GM12878 (cell line): Measurements from ENCODE around the gene NPTX1. TPM values are rescaled to one million over a fixed set of nuclear protein-coding genes. Genes with fewer than 3 reads are reported as not detected.

Experiments used
- ETV6 ChIP-seq, 2 experiments: fragments of 450-650 bp in 1 of 2; IDR thresholded peaks in 1 of 2; conservative IDR thresholded peaks in 1 of 2; 2 replicates each; pipeline ENCODE4 v1.6.1; 2014; ENCODE audit warnings: antibody characterized with exemption in 1 of 2, borderline replicate concordance in 1 of 2, low read depth in 1 of 2, mild to moderate bottlenecking in 1 of 2, moderate library complexity in 1 of 2
- IRF3 ChIP-seq: fragments of 450-650 bp; IDR thresholded peaks from 2 replicates; pipeline ENCODE4 v1.6.1; 2014; ENCODE audit warnings: mild to moderate bottlenecking
- JUND ChIP-seq: IDR thresholded peaks from 2 replicates; pipeline ENCODE4 v1.6.1; 2012; ENCODE audit warnings: low read depth, mild to moderate bottlenecking, low read length, improper control_type of control experiment, moderate library complexity
- POLR2AphosphoS5 ChIP-seq: IDR thresholded peaks from 2 replicates; pipeline ENCODE4 v1.6.1; 2011; ENCODE audit warnings: mild to moderate bottlenecking, low read length, inconsistent platforms
- SIN3A ChIP-seq: IDR thresholded peaks from 2 replicates; pipeline ENCODE4 v1.6.1; 2012; ENCODE audit warnings: low read depth, low read length, improper control_type of control experiment
- ZBTB4 ChIP-seq: fragments of 450-650 bp; formaldehyde crosslinking; IDR thresholded peaks from 2 replicates; pipeline ENCODE4 v1.4.0; 2022; ENCODE audit warnings: mild to moderate bottlenecking, moderate library complexity
- ZNF592 ChIP-seq: fragments of 450-650 bp; IDR thresholded peaks from 2 replicates; pipeline ENCODE4 v1.6.1; 2017; ENCODE audit warnings: mild to moderate bottlenecking, moderate library complexity
- ZNF687 ChIP-seq: fragments of 450-650 bp; IDR thresholded peaks from 2 replicates; pipeline ENCODE4 v1.6.1; 2017; ENCODE audit warnings: mild to moderate bottlenecking, moderate library complexity
- polyA plus RNA-seq, 11 experiments: library from polyadenylated mRNA; depleted of rRNA in 4 of 11; unstranded in 6 of 11; stranded (reverse) in 5 of 11; fragments of >200 nt; fragmentation: Nextera tagmentation in 4 of 11; fragmentation: Illumina TruSeq in 1 of 11; extraction: Ambion mirVana in 4 of 11; extraction: Trizol in 1 of 11; gene quantifications; 1 replicate in 1 of 11; 2 replicates in 10 of 11; pipeline versions ENCODE4 v1.2.1 to v1.2.3, GENCODE V29; 2011 to 2016; ENCODE audit warnings: inconsistent platforms in 2 of 11, missing spikeins in 2 of 11, low read depth in 1 of 11
- total RNA-seq, 4 experiments: library from RNA; depleted of rRNA in 3 of 4; stranded (reverse); fragments of >200 nt in 3 of 4; fragmentation: Illumina TruSeq in 1 of 4; extraction: Trizol in 1 of 4; gene quantifications; 2 replicates each; pipeline versions ENCODE4 v1.2.1 to v1.2.3, GENCODE V29; 2013 to 2021

Gene NPTX1
- total and polyA plus RNA-seq, 10 of the 15 experiments (the other 5 are each of a cell fraction or from before 2014, with no cell fraction given), result not detected

GRCh38 chr17:80453126-80453997, 23.0 kb downstream of the NPTX1 start (continued):
- TF ChIP-seq ZNF592, result no peak
- no peak for TF ChIP-seq ETV6 (conservative IDR thresholded peaks at IDR 0.05 in 1 of 2, IDR thresholded peaks at IDR 0.05 in 1 of 2; ENCODE audit: borderline replicate concordance in 1 of 2, low read depth in 1 of 2)
- no peak for TF ChIP-seq SIN3A
- no peak for TF ChIP-seq JUND
- no peak for TF ChIP-seq IRF3
- no peak for TF ChIP-seq ZNF687
- TF ChIP-seq POLR2AphosphoS5, result no peak
- no peak for TF ChIP-seq ZBTB4 (CRISPR knock-in tag)
